AG20443 (cell line): ENCODE measurements around the gene AATK.

Experiments
- DNase-seq: peaks from one replicate; pipeline ENCODE4 v3.0.0; 2012; ENCODE audit warnings: low spot score, mixed read lengths

The AATK gene

DNA sequence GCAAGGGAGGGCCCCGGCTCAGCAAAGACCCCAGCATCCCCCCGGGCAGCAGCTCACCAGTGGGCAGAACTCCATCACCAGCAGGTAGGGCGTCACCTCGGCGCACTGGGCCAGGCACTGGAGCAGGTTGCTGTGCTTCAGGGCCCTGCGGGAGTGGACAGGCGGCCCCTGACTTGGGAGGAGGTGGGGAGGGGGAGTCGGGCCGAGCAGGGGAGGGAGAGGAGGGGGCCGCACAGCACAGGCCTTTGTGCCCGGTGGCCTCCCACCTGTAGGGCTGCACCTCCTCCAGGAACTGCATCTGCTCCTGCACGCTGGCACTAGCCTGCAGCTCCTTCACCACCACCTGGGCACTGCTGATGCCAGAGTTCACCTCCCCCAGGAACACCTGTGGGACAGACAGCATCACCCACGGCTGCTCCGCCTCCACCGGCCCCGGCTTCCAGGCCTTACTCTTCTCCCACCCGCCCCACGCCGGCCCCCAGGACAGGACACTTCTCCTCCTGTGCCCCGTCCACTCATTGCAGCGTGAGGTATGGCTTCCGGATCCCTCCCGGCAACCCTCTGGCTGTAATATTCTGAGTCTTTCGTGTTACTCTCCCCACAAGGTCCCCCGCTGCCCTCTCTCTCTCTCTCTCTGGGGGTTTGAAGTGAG, 38.4 kb downstream of the AATK start:
- no peak for DNase-seq

DNA sequence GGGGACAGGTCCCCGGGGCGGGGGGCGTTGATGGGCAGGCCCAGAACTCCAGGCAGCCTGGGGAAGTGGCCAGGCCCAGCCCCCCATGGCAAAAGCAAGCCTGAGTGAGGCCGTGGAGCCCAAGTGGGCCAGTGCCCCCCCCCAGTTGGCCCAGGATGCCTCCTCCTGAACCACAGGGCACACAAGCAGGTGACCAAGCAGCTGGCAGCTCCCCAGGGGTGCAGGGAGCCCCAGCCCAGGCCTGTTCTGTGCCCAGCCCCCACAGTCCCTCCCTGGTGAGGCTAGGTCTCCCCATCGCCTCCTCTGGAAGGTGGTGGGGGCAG, 38.9 kb downstream of the AATK start:
- DNase-seq, result no peak

DNA sequence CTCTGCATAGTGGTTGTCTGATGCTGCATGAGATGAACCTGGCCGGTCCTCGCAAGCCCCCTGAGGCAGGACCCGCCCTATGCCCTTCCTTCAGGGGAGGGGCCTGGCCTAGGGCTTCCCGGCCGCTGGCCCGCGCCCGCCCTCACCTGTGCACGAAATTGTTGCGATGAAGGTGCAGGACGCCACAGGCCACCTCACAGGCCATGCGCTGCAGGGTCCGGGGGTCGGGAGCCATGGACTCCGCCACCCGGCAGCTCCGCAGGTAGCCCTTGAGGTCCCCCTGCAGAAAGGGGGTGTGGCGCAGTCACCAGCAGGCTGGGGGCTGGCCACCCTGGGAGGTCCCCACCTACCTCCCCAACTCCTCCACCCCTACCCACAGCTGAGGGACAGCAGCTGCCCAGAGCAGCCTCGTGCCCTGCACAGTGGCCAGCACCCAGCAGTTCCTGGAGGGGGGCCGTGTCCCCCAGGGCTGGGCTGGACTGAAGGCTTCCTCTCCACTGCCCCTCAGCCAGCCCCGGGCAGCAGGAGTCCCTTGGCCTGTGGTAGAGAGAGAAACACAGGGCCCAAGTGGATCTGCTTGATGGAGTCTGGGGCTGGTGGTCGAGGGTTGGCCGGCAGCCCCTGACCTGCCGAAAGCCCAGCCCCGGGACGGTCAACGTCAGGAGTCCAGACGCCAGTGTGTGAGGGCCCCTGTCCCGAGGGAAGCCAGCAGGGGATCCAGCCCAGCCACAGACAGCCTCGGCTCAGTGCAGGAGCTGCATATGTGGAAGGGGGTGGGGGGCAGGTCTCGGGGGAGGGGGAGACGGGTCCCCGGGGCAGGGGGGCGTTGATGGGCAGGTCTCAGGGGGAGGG, 39.5 kb downstream of the AATK start:
- DNase-seq, result no peak

DNA sequence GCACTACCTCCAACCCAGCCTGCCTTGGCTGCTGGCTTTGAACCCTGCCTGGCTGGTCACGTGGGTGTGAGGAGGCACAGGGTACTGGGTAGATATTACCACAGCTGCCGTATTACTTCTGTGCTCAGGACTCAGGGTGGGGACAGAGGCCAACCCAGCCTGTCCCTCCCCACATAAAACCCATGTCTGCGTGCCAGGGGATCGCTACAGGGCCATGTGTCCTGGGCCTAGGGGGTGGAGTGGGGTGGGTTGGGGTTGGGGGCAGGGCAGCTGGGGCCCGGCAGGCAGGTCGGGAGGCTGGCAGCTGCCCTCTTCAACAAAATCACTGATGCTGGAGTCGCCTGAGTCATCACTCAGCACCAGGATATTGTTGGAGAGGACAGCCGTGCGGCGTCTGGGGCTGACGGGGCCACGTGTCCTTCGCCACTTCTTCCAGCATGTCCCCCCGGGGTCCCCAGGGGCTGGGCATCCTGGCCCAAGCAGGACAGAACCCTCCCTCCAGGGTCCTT, 40.4 kb downstream of the AATK start:
- peak; percentile 50 for DNase-seq

DNA sequence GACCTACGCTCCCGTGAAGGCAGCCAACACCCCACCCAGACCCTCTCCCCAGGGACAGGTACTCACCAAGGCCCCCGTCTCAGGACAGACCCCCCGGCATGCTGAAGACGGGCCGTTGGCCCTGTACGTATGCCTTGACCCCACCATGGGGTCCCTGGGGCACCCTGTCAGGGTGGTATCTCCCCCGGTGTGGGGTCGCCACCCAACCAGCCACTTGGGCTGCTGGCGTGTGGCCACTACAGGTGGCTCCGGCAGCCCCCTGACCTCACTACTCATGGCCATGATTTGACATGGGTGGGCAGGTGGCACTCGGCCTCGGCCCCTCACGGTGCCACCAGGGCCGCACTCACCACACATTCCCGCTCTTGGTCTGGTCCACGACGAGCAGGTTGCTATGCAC, 41.6 kb downstream of the AATK start:
- no peak for DNase-seq

DNA sequence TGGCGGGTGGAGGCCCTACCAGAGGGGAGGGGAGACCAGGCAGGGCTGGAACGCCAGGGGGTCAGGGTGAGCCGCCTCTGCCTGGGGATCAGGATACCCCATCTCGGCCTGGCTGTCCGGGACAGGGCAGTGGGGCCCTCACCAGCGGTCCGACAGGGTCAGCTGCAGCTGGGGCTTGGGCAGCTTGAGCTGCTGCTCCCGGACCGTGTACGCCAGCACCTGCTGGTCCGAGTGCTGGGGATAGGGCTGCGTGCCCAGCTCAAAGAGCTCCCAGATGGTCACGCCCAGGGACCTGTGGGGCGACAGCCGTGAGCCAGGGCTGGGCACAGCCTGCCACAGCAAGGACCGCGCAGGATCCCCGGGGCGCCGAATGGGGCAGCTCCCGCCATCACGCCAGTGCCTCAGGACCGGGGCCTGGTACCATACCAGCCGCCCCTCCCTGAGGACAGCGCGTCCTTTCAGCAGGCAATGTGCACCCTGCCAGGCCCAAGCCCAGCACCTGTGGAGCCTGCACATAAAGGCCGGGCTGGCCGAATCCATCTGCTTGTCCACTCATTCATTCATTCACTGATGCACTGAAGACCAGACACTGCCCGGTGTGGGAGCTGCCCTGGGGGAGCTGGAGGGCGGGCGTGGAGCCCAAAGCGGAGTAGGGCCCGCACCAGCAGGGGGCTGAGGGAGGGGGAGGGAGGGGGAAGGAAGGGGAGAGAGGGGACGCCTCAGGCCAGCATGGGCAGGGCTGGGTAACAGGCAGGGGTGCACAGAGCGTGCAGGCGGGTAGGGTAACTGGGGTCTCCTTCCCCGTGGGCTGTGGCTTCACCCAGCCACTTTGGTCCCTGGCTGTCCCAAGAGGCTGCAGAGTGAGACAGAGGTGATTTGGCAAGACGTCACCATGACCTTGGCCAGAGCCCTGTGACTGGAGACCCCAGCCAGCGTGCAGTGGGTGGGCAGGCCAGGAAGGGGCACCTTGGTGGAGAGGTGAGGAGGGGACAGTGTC, 42.7 kb downstream of the AATK start:
- no peak for DNase-seq

DNA sequence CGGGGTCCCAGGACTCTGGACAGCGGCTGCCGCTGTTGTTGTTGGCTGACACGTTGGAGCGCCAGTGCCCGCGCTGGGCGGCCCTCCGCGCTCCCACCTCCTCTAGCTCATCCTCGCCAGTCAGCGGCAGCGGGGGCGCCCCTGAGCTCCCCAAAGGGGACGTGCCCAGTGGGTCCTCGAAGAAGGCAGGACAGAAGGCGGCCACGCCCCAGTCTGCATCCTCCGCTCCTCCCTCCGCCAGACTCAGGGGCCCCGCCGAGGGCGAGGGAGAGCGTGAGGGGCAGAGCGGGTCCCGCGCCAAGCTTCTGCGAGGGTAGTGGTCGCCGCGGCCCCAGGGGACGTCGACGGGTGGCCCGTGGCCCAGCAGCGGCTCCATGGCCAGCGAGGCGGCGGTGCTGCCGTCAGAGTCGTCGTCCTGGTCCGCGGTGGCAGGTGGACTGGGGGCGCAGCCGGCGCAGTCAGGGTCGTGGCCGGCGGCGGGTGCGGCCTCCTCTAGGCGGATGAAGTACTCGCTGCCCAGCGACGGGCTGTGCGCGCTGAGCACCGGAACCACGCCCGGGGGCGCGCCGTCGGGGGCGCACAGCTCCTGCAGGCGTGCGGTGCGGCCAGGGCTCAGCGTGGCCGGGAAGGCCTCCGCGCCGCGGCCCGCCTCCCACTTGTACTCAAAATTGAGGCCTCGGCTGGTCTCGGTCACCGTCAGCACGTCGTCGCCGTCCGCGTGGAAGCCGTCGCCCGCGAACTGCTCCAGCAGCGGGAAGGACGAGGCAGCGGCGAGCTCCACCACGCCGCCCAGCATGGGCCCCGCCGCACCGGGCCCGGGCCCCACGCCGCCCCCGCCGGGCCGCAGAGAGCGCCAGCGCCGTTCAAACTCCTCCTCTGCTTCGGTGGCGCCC, 43.9 kb downstream of the AATK start:
- no peak for DNase-seq

DNA sequence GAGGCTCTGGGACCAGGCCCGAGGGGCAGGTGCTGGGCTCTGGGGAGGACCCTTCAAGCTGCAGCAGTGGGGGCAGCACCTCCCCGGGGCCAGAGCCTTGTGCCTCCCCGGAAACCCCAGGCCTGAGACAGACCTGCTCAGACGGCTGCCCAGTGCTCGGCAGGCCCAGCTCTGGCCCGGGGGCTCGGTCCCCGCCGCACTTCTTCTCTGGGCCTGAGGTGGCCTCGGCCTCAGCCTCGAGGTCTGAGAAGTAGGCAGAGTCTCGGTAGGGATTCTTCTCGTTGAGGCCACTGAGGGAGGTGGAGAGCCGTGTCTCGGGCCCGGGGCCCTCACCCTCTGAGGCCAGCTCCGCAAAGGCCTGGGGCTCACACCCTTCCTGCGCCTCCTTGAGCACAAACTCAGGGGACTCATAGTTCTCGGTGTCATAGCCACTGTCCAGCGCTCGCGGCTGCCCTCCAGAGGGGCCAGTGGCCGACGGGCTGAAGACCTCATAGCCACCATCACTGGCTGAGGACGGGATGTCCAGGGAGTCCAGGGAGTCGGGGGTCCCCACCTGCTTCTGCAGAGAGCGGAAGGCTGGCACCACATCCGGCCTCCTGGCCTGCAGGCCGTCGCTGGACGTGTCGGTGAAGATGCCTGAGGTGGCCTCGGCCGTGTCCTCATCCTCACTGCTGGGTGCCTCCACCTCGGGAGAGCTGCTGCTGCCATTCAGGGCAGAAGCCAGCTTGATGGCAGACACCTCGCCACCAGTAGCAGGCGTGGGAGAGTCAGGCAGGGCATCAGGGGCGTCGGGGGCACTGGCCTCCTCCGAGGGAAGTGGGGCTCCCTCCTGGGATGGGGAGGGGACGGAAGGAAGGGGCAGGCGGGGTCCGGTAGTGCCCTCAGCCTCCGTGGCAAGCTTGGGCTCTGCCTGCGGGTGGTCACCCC, 45.1 kb downstream of the AATK start:
- DNase-seq, result no peak

DNA sequence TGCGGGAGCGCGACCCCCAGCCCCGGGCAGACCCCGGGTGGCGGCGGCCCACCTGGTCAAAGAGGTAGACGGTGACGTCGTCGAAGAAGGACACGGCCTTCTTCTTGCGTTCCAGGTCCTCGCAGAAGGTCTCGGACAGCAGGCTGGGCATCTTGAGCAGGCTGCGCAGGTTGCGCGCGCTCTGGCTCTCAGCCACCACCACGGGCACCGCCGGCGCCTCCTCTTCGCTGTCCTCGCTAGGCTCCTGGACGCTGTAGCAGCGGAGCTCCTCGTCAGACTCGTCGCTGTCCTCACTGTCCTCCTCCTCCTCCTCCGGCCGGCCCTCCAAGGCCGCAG, 45.9 kb downstream of the AATK start:
- DNase-seq, result no peak

DNA sequence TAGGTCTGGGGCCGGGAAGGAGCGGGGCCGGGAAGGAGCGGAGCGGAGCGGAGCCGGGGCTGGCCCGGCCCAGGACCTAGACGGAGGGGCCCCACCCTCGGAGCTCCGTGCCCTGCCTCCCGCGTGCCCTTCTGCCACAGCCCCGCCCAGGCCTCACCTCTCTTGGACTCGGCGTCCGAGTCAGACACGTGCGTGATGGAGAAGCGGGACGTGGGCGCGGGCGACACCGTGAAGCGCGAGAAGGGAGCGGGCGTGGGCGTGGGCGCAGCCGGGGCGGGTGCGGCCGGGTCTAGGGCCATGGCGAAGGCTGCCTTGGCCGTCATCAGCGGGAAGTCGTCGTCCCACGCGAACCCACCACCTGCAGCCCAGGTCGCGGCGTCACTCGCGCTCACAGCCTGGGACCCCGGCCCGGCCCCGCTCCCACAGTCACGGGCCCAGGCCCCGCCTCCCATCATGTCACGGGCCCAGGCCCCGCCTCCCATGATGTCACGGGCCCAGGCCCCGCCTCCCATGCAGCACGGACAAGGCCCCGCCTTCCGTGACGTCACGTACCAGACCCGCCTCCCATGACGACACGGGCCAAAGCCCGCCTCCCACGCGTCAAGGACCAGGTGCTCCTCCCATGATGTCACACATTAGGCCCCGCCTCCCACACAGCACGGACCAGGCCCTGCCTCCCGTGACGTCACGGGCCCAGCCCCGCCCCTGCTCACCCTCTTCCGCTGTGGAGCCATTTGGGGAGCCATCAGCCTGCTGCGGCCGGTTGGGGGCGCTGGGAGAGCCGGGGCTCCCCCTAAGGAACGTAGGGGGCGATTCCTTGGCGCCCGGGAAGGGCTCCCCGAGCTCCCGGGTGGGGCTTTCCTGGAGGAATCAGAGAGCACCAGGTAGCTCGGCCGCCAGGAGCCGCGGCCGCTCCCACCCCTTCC, 46.5 kb downstream of the AATK start:
- peak; percentile 96 for DNase-seq

DNA sequence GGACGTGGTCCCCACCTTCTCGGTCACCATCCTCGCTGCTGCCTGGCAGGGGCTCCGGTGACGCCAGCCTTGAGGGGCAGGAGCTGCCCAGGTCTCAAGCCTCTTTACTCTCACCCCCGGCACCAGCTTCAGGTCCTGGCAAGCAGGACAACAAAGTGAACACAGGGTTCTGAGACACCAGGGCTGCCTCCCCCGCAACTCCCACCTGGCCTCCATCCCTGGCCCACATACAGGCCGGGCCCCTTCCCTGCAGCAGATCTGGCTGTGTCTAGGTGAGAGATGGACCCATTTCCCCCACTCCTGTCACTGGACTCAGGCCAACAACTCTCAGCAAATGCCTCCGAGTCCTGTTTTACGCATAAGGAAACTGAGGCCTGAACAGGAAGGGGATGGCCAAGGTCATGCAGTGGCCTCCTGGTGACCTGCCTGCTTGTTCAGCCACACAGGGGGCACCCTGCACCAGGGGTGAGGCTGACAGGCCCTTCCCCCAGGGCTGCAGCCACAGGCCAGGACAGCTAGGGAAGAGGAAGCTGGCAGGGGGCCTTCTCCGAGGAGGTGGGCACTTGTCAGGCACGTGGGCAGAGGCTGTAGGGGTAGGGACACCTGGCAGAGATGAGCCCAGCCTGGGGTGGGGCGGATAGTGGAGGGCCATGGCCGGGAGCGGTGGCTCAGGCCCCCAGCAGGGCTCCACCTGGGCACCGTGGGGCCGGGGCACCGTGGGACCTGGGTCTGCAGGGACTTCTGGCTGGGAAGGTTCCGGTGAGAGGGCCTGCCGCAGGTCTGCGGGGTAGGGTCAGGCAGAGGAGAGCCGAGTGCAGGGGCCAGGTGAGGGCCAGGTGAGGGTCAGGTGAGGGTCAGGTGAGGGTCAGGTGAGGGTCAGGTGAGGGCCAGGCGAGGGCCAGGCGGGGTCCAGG, 47.5 kb downstream of the AATK start:
- no peak for DNase-seq

DNA sequence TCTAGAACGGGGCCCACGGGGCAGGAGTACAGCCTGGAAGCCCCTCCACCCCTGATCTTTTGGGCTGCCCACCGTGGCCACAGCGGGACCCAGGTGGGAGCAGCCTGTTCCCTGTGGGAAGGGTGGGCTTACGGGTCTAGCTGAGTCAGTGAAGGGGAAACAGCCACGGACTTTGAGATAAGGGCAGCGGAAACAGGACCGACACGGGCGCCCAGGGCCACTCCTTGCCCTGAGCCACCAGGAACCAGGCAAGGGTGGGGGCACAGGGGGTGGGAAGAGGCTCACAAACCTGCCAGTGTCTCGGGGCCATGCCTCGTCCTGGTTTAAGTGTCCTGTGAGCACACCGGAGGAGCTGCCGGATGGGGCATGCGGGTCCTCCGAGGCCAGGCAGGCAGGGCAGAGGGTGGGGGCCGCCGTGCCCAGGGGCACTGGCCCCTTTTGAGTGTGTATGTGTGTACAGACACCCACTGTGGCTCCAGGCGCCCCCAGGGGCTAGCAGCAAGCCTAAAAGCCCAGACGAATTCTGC, 48.3 kb downstream of the AATK start:
- no peak for DNase-seq

DNA sequence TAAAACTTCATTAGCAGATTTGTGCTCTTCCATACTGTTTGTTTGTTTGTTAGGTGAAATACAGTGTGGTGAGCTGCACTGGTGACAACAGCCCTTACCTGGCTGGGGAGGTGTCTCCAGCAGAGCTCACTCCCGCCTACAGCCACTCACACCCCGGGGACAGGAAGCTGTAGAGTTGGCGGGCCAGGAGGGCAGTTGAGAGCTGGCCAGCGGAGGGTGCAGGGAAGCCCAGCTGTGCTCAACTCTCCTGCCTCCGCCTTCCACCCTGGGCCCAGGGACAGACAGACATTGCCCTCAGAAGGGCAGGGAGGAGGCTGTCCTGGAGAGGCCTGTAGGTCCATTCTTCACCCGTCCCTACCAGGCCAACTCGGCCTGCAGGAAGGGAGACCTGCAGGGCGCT, 49.3 kb downstream of the AATK start:
- DNase-seq, result no peak

DNA sequence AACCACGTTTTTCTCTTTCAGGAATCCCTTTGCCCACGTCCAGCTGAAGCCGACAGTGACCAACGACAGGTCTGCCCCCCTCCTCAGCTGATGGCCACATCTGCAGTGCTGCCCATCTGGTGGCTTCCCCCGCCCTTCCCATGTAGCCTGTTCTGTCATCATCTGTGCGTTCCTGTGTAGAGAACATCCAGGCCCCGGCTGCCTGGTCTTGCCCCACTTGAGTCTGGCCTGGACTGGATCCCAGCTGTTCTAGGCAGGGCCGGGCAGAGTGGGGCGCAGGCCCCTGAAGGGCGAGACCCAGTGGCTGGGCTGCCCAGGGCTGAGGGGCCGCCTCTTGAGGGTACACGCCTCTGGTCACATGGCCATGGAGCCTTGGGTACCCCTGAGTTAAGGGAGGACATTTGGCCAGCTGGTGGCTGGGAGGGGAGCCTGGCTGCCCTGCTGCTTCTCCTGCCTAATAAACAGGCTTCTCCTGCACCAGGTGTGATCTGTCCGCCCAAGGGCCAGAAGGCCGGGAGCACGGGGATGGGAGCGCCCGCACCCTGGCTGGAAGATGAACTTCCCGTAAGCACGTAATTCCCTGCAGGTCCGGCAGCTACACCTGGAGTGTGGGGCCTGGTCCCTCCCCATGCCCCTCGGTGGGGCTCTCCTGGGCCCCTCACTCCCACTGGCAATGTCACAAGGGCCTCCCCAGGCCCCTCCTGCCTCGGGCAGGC, 50.1 kb downstream of the AATK start:
- DNase-seq, result no peak

DNA sequence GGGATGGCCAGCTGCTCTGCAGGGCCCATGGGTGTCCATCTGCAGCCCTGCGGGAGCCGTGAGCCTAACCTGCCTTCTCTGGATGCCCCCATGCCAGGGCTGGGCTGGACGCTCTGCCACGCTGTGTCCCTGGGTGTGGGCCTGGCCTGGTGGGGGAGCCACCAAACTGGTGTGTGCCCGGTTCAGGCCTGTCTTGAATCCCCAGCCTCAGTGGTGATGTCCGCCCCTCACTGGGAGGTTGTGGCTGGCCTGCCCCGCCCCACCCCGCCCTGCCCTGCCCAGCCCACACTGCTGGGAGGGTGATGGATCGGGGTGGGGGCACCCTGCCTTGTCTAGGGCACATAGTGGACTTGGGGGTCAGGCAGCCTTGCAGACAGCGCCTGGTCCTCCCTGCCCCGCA, 50.8 kb downstream of the AATK start:
- DNase-seq, result no peak

DNA sequence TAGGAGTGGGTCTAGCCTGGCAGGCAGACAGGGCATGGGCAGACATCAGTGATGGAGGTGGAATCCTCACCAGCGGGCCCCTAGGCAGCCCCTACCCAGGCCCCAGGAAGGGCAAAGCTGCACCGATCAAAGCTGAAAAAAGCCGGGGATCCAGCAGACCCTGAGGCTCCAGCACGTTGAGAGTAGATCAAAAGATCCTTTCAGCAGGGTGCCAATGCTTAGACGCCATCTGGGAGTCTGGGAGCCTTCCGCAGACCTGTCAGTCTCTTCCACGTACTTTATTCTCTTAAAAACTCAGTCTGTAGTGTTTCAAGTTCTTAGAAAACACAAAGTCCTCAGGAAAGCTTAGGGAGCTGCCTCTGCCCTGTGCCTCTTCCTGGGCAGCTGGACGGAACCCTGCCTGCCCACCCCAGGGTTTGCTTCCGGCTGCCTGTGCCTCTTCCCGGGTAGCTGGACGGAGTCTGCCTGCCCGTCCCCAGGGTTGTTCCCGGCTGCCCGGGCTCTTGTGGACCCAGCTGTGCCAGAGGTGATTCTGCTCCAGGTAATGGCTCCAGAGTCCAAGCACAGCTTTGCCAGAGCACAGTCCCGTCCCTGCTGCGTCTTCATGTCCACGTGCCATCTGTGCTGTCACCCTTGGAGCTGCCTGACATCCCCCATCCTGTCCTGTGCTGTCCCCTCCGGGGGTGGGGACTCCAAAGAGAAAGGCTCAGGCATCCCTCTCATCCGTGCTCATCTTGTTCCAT, 51.5 kb downstream of the AATK start:
- no peak for DNase-seq
